Thyroid gland (tissue), 4 donors: ENCODE results near the gene ISYNA1.

Source experiments
- POLR2A ChIP-seq, 2 donors: fragments of 450-650 bp; IDR thresholded peaks; one replicate each; pipeline ENCODE4 v1.6.1; 2017; ENCODE audit warnings: antibody characterized with exemption in 2 of 2, mild to moderate bottlenecking in 2 of 2, moderate library complexity in 1 of 2
- TF ChIP-seq, protein P1 (sequence below), 6 experiments: fragments of 200-600 bp in 3 of 6; fragments of 450-650 bp in 3 of 6; sonication (generic) in 3 of 6; IDR thresholded peaks; one replicate each; pipeline ENCODE4 v1.5.1; 2016 to 2019; ENCODE audit warnings: antibody characterized with exemption in 6 of 6, mild to moderate bottlenecking in 2 of 6, inconsistent platforms in 1 of 6, moderate library complexity in 1 of 6

DNA sequence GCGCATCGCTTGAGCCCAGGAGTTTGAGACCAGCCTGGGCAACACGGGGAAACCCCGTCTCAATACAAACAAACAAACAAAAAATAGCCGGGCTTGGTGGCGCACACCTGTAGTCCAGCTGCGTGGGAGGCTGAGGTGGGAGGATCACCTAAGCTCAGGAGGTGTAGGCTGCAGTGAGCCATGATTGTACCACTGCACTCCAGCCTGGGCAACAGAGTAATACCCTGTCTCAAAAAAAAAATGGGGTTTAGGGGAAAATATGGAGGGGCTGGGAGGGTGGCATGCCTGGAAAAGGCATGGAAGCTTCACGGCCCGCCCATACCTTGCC, 1.9 kb upstream of the ISYNA1 start:
- no peak for TF ChIP-seq POLR2A (IDR thresholded peaks at IDR 0.05)
- TF ChIP-seq, protein P1, sequence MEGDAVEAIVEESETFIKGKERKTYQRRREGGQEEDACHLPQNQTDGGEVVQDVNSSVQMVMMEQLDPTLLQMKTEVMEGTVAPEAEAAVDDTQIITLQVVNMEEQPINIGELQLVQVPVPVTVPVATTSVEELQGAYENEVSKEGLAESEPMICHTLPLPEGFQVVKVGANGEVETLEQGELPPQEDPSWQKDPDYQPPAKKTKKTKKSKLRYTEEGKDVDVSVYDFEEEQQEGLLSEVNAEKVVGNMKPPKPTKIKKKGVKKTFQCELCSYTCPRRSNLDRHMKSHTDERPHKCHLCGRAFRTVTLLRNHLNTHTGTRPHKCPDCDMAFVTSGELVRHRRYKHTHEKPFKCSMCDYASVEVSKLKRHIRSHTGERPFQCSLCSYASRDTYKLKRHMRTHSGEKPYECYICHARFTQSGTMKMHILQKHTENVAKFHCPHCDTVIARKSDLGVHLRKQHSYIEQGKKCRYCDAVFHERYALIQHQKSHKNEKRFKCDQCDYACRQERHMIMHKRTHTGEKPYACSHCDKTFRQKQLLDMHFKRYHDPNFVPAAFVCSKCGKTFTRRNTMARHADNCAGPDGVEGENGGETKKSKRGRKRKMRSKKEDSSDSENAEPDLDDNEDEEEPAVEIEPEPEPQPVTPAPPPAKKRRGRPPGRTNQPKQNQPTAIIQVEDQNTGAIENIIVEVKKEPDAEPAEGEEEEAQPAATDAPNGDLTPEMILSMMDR (IDR thresholded peaks at IDR 0.05), result no peak
